HFF-Myc (cell line): ENCODE measurements around the gene PNMA3.

Source experiments
- DNase-seq: peaks from one replicate; pipeline ENCODE4 v3.0.0-alpha.2; 2011; ENCODE audit warnings: low read depth; ENCODE audit errors: extremely low read depth
- H3K4me3 ChIP-seq: replicated peaks from 2 replicates; pipeline ENCODE4 v1.5.1; 2011; ENCODE audit warnings: low read depth, mild to moderate bottlenecking, control low read depth, low read length
- TF ChIP-seq, protein P1 (sequence below): IDR thresholded peaks from 2 replicates; pipeline ENCODE4 v1.5.1; 2012; ENCODE audit warnings: mild to moderate bottlenecking, low read depth, low read length, control low read depth; ENCODE audit errors: missing control alignments

The PNMA3 gene

DNA sequence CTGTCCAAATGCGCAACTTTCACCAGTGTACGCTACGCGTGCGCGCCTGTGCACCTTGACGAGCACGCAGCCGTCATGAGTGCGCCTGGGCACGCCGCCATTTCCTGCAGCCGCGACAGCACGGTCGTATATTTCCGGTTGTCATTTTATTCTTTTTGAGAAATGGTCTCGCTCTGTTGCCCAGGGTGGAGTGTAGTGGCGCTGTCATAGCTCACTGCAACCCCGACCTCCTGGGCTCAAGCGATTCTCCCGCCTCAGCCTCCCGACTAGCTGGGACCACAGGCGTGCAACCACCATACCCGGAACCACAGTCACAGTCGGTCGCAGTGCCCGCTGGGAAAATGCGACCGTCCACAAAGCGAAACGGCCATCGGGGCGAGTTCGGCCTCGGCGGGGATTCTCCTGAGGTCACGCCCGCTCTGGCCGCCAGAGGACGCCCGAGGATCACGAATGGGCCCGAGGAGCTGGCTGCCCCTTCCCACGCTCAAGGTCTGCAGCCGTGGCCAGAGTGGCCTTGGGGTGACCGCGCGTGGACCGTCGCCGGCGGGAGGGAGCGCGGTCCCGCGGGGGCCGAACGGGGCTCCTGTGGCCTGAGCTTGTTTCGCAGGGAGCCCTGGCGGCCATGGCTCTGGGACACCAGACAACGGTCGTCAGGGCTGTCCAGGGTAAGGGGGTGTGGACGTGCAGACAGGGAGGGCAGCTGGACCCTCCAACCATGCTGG, 23.7 kb upstream of the PNMA3 start:
- H3K4me3 ChIP-seq: 0 out of 2 replicates have a peak overlapping the region, but pooled peaks have one; percentile 7
- no peak for DNase-seq
- TF ChIP-seq, protein P1, sequence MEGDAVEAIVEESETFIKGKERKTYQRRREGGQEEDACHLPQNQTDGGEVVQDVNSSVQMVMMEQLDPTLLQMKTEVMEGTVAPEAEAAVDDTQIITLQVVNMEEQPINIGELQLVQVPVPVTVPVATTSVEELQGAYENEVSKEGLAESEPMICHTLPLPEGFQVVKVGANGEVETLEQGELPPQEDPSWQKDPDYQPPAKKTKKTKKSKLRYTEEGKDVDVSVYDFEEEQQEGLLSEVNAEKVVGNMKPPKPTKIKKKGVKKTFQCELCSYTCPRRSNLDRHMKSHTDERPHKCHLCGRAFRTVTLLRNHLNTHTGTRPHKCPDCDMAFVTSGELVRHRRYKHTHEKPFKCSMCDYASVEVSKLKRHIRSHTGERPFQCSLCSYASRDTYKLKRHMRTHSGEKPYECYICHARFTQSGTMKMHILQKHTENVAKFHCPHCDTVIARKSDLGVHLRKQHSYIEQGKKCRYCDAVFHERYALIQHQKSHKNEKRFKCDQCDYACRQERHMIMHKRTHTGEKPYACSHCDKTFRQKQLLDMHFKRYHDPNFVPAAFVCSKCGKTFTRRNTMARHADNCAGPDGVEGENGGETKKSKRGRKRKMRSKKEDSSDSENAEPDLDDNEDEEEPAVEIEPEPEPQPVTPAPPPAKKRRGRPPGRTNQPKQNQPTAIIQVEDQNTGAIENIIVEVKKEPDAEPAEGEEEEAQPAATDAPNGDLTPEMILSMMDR: peak; percentile 65

DNA sequence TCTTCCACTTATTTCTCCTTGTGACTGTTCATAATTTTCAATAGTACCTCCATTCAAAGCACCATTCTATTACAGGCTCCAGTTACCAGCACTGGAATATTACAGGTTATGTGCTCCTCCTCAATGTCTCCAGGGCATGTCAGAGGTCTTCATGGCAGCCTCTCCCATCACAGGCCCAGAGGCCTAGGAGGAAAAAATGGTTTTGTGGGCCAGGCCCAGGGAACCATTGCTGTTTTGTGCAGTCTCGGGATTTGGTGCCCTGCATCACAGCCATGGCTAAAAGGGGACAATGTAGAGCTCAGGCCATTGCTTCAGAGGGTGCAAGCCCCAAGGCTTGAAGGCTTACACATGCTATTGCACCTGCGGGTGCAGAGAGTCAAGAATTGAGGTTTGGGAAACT, 7.2 kb upstream of the PNMA3 start:
- no peak overlapping the region for H3K4me3 ChIP-seq
- DNase-seq: no peak
- TF ChIP-seq, protein P1: no peak

DNA sequence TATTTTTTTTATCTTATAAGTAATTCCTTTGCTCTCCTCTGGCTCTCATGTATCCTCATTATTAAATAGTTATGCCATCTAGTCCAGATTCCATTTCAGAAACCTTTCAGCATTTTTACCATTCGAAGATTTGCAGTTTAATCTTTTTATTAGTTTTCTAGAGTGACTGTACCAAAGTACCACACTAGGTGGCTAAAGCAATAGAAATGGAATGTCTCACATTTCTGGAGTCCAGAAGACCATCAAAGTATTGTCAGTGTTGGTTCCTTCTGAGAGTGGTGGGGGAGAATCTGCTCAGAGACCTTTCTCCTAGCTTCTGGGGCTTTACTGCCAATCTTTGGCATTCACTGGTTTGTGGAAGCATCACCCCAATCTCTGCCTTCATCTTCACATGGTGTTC, 3.7 kb upstream of the PNMA3 start:
- DNase-seq: no peak
- no peak overlapping the region for H3K4me3 ChIP-seq
- TF ChIP-seq, protein P1: no peak

DNA sequence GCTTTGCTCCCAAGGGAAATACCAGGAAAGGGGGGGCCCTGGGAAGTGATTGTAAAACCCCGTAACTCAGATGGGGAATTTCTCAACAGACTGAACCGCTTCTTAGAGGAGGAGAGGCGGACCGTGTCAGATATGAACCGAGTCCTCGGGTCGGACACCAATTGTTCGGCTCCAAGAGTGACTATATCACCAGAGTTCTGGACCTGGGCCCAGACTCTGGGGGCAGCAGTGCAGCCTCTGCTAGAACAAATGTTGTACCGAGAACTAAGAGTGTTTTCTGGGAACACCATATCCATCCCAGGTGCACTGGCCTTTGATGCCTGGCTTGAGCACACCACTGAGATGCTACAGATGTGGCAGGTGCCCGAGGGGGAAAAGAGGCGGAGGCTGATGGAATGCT, 1.0 kb downstream of the PNMA3 start:
- H3K4me3 ChIP-seq: no peak overlapping the region
- TF ChIP-seq, protein P1: no peak
- no peak for DNase-seq

DNA sequence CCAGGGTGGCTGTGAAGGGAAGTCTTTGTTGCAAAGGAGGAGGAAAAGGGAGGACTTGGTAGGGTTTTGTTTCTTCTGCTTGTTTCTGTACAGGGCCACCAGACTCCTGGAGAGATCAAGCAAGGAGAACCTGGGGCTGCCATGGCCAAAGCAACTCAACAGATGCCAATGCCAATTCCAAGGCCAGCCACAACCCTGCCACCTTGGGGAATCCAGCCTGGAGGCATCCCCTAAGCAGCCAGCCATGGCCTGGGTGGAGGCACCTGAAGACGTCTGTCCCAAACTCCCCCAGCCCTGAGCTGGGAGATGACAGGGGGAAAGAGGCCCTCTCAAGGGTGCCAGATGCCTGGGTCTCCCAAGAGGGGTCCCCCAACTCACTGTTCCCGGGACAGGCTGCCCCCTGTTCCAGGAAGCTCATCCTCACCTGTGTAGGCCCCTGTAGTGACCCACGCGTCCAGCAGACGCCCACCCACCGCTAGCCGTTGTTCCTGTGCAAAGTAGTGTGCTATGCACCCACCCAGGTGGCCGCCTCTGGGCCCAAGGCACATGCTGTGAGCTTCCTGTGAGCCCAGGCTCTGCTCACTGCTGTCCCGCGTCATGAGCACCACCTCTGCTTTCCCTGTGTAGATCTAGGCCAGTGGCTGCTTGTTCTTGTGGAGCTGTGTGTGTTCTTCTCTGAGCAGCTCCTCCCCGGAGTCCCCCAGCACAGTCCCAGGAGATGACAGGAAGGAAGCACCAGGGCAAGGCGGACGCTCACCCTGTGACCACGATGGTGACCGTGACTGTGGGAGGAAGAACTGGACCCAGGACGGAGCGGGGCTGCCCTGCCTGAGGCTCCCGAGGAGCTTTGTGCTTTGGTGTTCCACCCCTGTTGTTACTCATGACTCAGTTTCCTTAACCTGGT, 3.2 kb downstream of the PNMA3 start:
- DNase-seq: no peak
- TF ChIP-seq, protein P1: no peak
- no peak overlapping the region for H3K4me3 ChIP-seq

DNA sequence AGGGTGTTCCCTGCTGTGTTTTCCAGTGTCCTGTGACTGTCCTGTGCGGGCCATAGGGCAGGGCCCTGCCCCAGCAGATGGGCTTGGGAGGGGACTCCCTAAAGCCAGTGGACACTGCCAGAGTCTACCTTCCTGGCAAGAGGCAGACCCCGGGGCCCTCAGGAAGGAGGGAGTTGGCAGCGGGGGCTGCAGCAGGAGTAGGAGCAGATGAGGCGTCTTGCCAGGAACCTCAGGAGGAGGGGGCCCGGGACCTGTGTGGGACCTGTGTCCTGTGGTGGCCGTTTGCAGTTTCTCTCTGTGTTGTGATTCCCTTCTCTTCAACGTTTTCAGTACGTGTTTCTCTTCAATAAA, 3.8 kb downstream of the PNMA3 start:
- H3K4me3 ChIP-seq: no peak overlapping the region
- no peak for DNase-seq

More for the DNA sequence above, 3.8 kb downstream of the PNMA3 start:
- TF ChIP-seq, protein P1: no peak
